HG02973 (cell line): ENCODE results near the gene CWC27.
A peak's percentile ranks its signal among the peaks of the same experiment; 100 is the strongest.

Experiments
- ATAC-seq: cut with Tn5 transposase; IDR thresholded peaks from one replicate; pipeline ENCODE4 v1.9.1; 2021; ENCODE audit warnings: moderate library complexity; ENCODE audit not compliant: unreplicated experiment

The CWC27 gene

DNA sequence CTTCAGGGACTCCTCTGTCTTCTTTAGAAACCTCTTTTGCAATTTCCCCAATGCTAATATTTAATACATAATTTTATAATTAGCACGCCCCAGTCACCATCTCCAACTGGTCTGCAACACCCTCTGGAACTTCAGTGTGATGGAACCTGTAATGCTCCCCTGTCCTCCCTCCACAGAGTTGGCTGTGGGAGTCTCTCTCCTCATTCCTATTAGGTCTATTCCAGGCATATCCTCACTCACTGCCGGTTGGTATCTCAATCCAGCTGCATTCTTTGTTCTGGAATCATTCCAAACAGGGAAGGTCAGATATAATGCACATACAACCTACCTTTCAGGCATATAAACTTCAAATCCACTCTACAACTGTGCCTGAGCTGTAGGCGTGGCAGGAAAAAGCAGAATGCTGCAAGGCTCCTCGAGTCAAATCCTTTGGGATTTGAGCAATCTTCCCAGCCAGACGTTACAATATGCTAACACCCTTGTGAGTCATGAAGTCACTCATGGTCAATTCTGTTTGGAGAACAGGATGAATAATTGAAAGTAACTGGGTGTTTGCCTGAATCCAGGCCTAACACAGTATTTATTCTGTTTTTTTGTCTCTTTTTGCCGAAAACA lies 293.8 kb downstream of the CWC27 start:
- no peak for ATAC-seq

DNA sequence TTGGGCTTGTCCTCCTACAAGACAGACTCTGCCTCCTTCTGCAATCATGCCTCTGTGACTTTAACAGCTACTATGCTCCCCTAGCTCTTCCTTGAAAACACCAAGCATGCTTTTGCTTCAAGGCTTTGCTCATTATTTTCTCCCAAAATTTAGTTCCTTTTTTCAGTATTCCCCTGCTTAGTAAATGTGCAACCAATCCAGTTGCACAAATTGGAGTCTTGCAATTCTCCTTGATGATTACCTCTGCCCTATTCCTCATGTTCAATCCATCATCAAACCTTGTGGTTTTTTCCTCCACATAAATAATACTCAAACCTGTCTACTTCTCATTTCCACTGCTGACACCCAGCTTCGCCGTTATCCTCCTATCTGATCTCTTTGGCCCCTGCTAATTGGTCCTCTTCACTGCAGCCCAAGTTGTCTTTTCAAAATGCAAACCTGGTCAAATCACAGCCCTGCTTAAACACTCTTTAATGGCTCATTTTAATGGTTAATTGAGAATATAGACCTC lies 296.3 kb downstream of the CWC27 start:
- ATAC-seq, result no peak

DNA sequence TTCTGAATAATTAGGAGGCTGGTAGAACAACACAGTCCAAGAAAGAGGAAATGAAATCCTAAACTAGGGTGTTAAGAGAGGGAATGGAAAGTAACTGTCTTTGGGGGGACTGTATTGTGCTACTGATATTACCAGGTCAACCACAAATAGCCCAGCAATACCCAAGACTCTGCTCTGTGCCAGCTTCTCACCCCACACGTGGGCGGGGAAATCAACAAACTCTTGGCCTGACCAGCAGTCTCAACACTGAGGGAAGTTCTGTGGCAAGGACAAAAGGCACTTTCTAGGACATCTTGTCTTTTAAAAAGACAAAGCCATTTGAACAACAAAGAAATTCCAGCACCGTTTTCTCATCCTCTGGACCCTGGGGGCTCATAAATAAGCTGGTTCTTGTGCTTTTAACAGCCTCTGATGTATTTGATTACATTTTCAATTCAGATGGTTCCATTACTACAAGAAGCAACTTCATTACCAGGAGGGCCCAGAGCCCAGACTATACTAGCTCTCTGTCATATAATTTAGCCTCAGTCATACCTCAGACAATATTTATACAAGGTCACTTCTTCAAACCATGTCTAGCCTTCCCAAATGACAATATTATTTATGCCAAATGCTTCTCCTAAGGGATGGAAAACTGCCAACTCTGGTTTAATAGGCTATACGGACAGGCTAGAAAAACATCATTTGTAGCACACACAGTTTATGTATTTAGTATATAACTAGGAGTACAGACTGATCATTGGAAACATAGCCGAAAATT lies 297.8 kb downstream of the CWC27 start:
- ATAC-seq, result peak; percentile 45

DNA sequence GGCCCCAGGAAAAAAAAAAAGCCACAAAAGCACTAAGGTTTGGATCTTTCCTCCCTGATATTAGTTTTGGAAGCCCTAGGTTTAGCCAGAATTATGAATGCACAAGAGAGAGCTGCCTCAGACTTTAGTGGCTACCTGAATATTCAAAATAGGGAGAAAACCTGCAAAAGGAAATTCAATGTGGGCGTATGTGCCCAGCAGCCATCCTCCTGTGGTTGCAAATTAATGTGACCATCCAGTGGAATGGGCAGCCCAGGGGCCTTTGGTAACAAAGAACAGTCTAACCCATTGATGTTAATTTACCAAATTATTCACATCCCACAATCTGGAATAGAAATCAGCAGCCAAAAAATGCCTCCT lies 298.4 kb downstream of the CWC27 start:
- no peak for ATAC-seq
